GM18519 (cell line): ENCODE measurements around the gene RBBP8NL.
"Not testable (repeated sequence)": the region's sequence is repeated elsewhere in the genome, so short reads cannot be mapped to it uniquely, and the experiment has no call there.

Experiments
- ATAC-seq: cut with Tn5 transposase; IDR thresholded peaks from one replicate; pipeline ENCODE4 v1.9.1; 2021; ENCODE audit warnings: mild to moderate bottlenecking, moderate library complexity; ENCODE audit not compliant: unreplicated experiment, low FRiP score

The RBBP8NL gene

DNA sequence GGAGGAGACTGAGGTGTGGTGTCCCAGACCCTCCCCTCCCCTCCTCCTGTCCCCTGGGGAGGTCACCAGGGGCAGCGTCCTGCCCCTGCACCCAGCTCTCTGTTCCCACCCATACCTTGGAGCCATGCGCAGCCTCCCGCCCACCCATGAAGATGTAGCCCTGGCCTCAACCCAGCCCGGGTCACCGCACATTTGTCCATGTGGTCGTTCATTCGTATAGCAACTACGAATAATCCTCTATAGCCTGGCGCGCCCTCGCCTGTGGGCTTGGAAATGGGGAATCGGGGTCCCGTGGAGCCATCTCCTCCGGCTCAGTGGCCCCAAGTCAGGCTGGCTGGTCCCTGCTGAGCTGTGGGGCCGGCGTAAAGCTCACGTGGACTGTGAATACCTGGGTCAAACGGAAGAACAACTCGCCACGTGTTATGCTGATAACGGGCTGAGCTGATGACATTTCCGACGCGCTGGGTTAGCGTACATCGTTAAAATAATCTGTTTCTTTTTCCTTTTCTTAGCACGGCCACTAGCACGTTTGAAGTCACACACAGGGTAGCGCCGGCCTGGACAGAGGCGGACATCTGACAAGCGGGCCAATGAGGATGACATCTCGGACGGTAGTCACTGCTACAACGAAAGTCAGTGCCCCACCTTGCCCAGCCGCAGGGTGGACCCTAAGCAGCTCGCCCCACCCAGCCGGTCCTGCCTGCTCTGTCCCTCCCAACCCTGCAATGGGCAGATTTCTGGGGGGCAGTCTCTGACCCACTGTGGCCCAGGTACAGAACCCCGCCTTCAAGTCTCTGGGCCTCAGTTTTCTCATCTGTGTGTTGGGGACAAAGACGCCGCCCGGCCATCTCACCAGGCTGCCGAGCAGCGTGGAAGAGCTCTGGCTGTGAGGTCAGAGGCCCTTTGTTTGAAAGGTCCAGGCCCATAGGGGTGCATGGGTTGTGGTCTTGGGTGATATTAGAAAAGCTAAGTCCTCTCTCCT lies 19.8 kb upstream of the RBBP8NL start:
- ATAC-seq = no peak

DNA sequence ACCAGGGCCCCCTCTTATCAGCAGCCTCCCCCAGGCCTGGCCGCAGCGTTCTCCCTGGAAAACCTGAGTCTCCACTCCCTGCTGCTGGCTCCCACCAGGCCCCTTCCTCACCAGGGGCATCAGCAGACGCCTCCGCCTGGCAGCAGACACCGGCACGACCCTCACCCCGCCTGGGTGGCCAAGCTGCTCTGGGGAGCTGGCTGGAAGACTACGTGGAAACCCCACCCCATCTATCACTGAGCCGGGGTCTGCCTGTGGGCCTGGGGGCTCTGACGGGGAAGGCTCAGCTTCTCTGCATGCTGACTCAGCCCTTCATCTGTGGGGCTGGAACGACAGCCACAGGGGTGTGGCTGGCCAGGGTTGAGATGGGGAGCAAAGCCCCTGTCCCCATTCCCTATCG lies 19.1 kb upstream of the RBBP8NL start:
- ATAC-seq = no peak

DNA sequence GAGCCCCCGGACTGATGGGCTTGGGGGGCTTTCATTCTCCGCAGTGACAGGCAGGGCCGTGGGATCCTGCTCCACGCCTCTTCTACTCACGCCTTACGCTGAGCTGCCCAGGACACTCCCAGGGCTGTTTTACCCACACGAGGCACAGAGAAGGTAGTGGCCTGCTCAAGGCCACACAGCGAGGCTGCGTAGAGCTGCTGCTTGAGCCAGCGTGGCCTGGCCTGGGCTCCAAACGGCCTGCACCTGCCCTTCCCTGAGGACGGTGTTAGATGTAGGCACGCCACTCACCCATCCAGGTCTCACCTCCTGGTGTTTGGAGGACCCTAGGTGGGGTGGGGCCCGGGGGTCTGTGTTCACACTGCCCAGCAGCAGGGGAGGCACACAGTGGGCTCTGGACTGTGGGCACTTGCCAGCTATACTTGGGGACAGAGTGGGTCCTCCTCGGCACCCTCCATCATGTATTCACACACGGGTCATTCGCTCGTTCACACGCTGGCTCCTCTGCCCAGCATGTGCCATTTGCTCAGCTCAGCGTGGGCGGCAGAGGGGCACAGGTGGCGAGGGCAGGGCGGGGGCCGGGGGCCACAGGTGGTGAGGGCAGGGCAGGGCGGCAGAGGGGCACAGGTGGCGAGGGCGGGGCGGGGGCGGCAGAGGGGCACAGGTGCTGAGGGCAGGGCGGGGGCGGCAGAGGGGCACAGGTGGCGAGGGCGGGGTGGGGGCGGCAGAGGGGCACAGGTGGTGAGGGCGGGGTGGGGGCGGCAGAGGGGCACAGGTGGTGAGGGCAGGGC lies 18.4 kb upstream of the RBBP8NL start:
- ATAC-seq = no peak

DNA sequence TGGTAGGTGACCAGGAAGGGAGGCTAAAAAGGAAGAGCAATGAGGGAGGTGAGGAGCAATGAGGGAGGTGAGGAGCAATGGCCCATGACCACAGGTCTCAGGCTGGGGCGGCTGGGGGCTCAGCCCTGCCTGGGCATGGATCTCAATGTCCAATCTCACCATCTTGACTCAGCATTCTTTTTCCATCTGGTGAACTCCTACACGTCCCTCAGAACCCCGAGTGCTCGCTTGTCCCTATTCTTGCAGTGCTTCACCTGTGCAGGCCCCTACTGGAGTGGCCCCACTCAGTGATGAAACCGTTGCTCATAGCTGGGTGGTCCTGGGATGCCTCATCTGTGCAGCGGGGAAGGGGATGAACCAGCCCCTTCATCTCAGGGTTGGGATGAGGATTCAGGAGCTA lies 16.9 kb upstream of the RBBP8NL start:
- ATAC-seq = no peak

DNA sequence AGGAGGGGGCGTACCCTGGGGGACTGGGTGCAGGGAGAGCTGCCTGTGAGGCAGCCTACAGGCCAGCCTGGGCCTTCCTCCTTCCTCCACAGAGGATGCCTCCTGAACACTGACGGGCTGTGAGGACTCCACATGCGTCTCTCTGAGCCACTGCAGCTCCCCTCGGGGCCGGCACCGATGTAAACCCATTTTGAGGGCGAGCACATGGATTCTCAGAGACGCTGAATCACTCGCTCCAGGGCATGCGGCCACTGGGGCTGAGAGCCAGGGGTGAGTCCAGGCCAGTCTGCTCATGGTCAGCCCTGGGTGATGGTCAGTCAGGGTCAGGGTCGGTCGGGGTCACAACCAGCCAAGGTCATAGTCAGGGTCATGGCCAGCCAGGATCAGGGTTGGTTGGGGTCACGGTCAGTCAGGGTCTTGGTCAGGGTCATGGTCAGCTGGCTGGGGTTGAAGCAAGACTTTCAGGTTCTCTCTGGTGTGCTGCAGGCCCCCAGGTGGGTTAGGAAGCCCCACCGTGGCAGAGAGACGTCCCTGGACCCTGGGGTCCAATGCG lies 14.7 kb upstream of the RBBP8NL start:
- no peak for ATAC-seq

DNA sequence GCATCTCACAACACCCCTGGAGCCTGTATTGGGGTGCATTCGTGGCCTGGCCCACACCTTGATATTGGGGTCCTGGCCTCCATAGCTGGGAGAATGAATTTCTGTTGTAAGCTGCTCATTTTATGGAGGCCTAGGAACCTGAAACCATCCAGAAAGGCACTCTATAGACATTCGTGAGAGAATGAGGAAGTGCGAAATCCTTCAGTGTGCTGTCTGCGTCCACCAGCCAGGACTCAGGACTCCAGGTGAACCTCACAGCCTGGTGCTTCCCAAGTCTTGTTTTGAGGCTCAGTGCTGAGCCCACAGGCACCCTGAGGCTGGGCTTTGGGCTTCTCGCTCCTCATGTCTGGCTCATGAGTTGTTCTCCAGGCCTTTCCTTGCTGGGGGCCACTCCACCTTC lies 11.9 kb upstream of the RBBP8NL start:
- no peak for ATAC-seq

DNA sequence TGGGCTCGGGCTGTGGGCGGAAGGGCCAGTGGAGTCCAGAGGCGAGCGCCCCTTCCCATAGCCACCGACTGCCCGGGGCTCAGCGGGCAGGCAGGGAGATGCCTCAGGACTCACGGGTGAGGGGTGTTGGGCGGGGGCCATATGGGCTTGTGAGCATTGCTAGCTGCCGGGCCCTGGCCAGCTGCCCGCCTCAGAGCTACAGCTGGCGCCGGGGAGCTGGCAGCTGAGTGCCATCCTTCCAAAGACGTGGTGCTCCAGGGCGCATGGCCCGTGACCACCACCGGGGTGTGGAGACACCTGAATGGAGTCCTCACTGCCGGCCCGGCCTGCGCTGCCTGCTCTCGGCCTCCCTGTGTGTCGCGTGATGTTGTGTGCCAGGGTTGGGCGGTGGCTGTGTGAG lies 10.6 kb upstream of the RBBP8NL start:
- ATAC-seq = no peak

DNA sequence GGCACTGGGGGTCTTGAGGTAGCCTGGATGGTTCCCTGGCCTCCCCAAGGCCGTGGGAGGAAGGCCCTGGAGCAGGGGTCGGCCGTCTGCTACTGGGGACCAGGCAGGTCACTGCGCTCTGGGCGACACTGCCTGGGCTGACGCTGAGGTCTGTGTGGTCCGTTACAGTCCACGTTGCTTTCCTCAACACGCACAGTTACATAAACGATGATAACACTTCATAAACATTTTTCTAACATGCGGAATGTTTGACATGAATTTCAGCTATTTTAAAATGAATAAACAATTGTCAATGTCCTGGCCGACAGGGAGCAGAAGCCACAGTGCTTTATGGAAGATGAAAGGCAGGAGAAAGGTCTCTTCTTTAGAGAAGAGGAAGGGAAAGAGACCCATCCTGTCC lies 10.2 kb upstream of the RBBP8NL start:
- no peak for ATAC-seq

DNA sequence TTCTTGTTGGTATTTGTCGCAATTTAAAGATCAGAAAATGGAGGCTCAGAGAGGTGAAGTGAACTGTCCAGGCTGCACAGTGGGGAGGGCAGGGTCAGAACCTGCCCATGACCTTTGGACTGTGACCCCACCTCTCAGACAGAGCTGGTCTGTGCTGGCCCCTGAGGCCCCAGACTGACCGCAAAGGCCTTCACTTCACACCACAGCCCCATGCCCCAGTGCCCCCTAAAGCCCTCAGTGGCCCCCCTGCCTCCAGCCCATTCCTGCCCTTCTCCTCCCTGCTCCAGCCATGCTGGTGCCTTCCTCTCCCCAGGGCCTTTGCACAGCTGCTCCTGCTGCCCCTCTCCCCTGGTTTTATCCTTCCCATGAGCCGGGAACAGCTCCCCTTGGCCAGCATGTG lies 9.4 kb upstream of the RBBP8NL start:
- no peak for ATAC-seq

DNA sequence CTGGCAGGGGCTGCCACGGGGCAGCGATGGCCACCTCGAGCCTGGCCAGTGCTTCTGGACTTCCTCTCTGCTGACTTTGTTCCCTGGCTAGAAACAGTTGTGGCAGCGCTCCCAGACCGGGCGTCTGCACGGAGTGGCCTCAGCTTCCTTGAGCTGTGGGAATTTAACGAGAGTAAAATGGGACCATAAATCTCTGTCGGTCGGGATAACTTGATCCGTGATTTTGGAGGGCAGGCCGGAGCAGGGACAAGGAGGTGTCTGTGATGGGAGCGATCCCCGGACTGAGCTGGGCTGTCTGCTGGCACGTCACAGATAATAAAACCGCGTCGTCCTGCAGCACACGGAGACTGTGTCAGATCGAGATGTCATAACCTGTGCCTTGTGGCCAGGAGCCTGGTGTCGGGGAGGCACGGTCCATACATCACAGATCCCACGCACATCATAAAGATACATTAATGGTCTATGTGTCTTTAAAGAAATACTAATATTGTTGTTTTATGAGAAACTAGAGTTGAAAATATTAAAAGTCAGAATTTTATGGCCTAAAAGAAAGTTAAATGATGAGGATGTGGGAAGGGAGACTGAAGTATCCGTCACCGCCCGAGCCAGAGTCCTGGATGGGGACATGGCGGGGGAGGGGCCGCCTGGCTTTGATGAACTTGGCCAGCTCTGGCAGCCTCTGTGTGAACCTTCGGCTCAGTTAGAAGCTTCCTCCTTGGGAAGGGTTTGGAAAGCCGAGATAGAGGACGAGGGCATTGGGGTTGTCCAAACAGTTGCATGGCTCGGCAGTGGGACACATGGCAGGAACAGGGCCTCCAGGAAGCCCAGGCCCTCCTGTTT lies 6.5 kb upstream of the RBBP8NL start:
- ATAC-seq = no peak

DNA sequence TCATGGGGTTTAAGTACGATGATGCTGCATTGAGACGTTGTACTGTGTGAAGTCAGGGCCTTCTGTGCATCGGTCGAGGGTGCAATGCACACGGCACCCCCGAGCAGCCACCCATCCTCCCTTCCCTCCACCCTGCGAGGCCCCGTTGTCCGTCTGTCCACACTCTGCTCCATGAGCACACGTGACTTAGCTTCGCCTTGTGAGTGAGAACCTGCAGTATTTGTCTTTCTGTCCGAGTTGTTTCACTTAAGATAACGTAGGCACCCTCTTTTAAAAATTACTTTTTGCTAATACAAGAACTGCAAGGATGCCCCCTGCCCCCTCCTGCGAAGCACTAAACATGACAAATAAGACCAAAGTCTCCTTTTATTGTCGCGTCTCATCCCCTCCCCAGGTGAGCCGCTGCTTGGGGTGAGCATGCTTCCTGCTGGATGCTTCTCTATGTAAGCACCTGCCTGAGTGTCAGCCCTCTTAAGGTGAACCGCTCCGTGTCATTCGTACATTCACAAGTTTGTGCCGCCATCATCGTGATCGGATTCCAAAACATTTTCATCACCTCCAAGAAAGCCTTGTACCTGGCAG lies 3.6 kb upstream of the RBBP8NL start:
- ATAC-seq = no peak

DNA sequence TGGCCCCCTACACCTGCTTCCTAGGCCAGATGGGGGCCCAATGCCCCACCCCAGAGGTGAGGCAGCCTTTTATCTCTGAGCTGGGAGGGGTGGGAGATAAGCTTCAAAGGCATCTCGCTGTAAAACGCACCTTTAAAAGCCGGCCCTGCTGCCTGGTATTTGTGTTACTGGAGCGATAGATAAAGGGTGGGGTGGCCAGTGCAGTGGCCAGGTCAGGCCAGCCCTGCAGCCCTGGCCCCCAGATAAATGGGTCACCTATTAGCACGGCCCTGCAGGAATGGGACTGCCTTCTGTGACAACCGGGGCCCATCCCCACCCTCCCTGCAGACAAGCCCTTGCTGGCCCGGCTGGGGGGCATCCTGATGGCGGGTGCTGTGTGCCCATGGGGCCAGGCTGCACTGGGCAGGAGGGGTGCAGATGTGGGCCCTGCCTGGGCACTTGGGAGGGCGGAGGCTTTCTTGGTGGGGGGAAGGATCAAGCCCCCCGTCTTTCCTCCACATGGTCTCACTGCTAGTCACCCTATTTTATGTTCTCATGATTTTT lies 3.0 kb upstream of the RBBP8NL start:
- ATAC-seq = no peak

DNA sequence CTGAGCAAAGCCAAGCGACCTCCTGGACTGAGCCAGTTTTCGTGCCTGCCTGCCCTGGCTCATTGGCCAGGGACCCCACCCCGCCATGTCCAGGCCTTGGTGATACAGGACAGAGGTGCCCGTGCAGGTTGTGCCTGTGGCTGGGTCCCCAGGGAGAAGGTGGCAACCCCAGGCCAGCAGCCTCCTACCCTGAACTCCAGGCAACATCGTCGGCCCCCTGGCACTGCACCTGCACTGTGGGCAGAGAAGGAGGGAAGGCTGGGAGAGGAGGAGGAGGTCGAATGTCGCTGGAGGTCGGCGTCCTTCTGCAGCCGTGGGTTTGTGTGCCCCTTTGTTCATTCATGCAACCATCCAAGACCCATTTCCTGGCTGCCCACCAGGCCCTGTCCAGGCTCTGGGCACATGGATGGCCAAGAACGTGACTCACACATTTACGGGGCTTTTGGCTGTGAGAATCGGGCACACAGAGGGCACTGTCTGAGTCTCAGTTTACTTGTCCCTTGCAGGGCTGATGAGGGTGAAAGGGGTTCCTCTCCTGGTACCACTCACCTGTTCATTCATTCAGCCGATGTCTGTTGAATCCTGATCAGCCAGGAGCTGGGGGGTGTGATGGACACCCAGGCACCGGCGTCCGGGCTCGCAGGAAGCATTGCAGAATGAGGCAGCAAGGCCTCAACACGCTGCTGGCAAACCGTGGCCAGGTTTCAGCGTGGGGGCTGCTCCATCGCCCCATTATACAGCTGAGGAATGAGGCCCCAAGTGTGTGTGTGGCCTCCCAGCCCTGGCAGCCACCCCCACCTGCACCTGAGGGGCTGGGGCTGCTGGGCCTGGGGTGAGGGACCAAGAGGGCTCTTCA lies 2.3 kb upstream of the RBBP8NL start:
- ATAC-seq = no peak

DNA sequence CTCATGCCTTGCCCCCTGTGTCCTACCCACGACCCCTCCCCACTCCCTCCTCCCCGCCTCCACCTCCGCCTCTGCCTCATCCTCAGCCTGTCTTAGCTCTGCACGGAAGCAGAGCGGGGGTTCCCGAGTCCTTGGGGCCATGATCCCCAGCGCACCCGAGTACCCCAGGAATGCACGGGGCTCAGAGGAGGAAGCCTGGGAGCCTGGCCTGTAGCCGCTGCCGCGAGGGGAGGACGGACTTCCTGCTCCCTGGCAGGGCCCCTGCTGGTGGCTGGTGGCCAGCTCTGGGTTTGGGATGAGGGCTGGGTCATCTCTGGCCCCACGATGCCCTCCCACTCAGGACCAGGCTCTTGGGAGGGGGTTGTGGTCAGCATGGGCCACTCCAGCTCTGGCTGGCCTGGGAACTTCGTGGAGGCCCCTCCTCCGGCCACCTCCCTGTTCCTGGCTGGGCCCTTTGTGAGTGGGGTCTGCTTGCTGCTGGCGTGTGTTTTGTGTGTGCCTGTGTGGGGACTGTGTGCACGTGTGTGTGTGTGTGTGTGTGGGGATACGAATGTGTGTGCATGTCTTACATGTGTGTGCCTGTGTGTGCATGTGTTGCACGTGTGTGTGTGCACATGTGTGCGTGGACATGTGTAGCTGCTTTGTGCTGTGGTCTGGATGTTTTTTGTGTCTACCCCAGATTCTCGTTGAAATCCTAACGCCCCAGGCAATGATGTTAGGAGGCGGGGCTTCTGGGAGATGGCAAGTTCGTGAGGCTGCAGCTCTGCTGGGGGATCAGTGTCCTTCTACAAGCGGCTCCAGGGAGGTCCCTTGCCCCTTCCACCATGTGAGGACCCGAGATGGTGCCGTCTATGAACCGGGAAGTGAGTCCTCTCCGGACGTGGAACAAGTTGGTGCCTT lies 1.3 kb upstream of the RBBP8NL start:
- ATAC-seq = no peak

DNA sequence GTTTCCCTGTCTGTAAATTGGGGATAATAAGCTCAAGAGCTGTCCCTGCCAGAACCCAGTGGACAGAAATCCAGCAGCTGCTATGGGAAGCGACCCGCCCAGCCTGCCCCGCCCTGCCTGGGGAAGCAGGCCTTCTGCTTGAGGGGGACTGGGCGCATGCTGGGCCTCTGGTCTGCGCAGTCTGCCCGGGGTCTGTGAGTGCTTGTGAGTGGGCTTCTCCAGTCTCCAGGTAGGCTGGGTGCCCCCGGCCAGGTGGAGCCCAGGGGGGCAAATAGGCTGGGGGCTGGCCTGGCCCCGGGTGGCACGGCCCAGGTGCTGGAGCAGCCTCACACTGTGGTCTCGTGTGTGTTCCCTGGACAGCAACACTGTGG lies 648 bp upstream of the RBBP8NL start:
- no peak for ATAC-seq

DNA sequence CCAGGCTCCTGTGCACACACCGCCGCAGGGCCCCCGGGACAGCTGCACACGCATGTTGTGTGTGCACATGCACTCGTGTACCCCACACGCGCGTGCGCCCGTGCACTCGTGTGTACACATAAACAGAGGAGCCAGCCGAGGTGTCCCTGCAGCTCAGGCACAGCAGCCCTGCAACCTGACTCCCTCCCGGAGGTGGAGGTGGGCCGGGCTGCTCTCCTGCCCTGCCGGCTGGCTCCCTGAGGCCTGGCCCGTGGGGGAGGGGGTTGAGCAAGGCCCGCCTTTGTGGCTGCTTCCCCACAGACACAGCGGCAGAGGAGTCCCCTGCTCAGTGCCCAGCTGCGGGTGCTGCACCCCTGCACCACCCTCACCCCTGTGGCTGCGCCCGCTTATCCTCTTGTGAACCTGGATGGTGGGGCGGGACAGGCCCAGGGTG lies 624 bp downstream of the RBBP8NL start:
- no peak for ATAC-seq

DNA sequence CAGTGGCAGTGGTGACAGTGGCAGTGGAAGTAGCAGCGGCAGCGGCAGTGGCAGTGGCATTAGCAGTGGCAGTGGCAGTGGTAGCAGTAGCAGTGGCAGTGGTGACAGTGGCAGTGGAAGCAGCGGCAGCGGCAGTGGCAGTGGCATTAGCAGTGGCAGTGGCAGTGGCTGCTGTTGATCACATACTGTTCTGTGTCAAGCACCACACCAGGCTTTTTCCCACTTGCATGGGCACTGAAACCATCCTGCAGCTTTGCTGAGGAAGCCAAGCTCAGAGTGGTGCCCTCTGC lies 1.3 kb downstream of the RBBP8NL start:
- ATAC-seq = not testable (repeated sequence)
